ENCODE measurements around the gene FAM98C. TPM values are rescaled to one million over a fixed set of nuclear protein-coding genes. Genes with fewer than 3 reads are reported as not detected.

FAM98C gene
- total RNA-seq, 1 donor from 2014 or later: 5.8 TPM

GRCh38 chr19:38391911-38392464, 10.9 kb upstream of the FAM98C start:
- no peak overlapping the region for H3K4me3 Mint-ChIP-seq (ENCODE audit: unreplicated experiment)
- peaks cover 36% of the 10 kb centered on the region for H3K27me3 Mint-ChIP-seq (ENCODE audit: unreplicated experiment)
- H3K4me1 Mint-ChIP-seq (ENCODE audit: low read depth, unreplicated experiment): peaks cover 2% of the 10 kb centered on the region
- peaks cover 7% of the 10 kb centered on the region for H3K9me3 Mint-ChIP-seq (ENCODE audit: unreplicated experiment)
- peaks cover 14% of the 10 kb centered on the region for H3K36me3 Mint-ChIP-seq (ENCODE audit: unreplicated experiment)
- DNase-seq: no peak
- H3K27ac Mint-ChIP-seq (ENCODE audit: unreplicated experiment): no peak overlapping the region
- TF ChIP-seq, protein P1, sequence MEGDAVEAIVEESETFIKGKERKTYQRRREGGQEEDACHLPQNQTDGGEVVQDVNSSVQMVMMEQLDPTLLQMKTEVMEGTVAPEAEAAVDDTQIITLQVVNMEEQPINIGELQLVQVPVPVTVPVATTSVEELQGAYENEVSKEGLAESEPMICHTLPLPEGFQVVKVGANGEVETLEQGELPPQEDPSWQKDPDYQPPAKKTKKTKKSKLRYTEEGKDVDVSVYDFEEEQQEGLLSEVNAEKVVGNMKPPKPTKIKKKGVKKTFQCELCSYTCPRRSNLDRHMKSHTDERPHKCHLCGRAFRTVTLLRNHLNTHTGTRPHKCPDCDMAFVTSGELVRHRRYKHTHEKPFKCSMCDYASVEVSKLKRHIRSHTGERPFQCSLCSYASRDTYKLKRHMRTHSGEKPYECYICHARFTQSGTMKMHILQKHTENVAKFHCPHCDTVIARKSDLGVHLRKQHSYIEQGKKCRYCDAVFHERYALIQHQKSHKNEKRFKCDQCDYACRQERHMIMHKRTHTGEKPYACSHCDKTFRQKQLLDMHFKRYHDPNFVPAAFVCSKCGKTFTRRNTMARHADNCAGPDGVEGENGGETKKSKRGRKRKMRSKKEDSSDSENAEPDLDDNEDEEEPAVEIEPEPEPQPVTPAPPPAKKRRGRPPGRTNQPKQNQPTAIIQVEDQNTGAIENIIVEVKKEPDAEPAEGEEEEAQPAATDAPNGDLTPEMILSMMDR (IDR thresholded peaks at IDR 0.05; ENCODE audit: partially characterized antibody, unreplicated experiment): no peak

DNA sequence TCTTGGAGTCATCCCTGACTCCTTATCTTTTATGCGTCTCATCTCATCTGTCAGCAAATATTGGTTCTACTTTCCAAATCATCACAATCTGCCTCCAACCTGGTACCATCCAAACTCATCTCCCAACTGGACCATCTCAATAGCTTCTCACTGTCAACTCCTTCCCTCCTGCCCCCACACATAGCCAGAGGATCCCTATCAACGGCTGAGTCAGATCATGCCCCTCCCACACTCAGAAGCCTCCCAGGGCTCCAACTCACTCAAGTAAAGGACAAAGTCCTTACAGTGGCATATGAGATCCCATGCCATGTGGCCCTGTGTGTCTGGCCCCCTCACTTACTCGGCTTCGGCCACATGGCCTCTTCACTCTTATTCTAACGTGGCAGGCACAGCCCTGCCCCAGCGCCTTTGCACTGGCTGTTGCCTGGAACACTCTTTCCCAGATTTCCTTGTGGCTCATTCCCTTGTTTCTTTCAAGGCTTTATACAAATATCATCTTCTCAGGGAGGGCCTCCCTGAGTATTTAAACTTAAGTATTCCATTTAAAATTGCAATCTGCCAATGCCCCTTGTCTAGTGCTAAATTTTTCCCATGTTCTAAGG, 10.1 kb upstream of the FAM98C start:
- Mint-ChIP-seq H3K27ac (ENCODE audit: unreplicated experiment) (no peak overlapping the region), H3K4me3 (ENCODE audit: unreplicated experiment) (no peak overlapping the region), H3K27me3 (ENCODE audit: unreplicated experiment) (peaks cover 36% of the 10 kb centered on the region), H3K36me3 (ENCODE audit: unreplicated experiment) (peaks cover 14% of the 10 kb centered on the region), H3K9me3 (ENCODE audit: unreplicated experiment) (peaks cover 7% of the 10 kb centered on the region), H3K4me1 (ENCODE audit: low read depth, unreplicated experiment) (peaks cover 2% of the 10 kb centered on the region)
- DNase-seq: no peak
- TF ChIP-seq, protein P1 (IDR thresholded peaks at IDR 0.05; ENCODE audit: partially characterized antibody, unreplicated experiment): no peak

- peak; percentile 75 for DNase-seq
- H3K4me1 Mint-ChIP-seq (ENCODE audit: low read depth, unreplicated experiment): peaks cover 3% of the 10 kb centered on the region
- H3K4me3 Mint-ChIP-seq (ENCODE audit: unreplicated experiment): peak overlapping the region; percentile 79
- peaks cover 14% of the 10 kb centered on the region for H3K36me3 Mint-ChIP-seq (ENCODE audit: unreplicated experiment)
- H3K9me3 Mint-ChIP-seq (ENCODE audit: unreplicated experiment): peaks cover 7% of the 10 kb centered on the region
- H3K27me3 Mint-ChIP-seq (ENCODE audit: unreplicated experiment): peaks cover 35% of the 10 kb centered on the region
- TF ChIP-seq, protein P1 (IDR thresholded peaks at IDR 0.05; ENCODE audit: partially characterized antibody, unreplicated experiment): no peak
- H3K27ac Mint-ChIP-seq (ENCODE audit: unreplicated experiment): no peak overlapping the region
Observed at GRCh38 chr19:38394488-38394887, 8.4 kb upstream of the FAM98C start.

- Mint-ChIP-seq H3K27me3 (ENCODE audit: unreplicated experiment) (peaks cover 37% of the 10 kb centered on the region), H3K9me3 (ENCODE audit: unreplicated experiment) (peaks cover 6% of the 10 kb centered on the region), H3K4me3 (ENCODE audit: unreplicated experiment) (no peak overlapping the region), H3K36me3 (ENCODE audit: unreplicated experiment) (peaks cover 14% of the 10 kb centered on the region), H3K4me1 (ENCODE audit: low read depth, unreplicated experiment) (peaks cover 4% of the 10 kb centered on the region), H3K27ac (ENCODE audit: unreplicated experiment) (no peak overlapping the region)
- TF ChIP-seq, protein P1 (IDR thresholded peaks at IDR 0.05; ENCODE audit: partially characterized antibody, unreplicated experiment): no peak
- DNase-seq: peak; percentile 41
Observed at GRCh38 chr19:38395381-38396114, 7.3 kb upstream of the FAM98C start.

DNA sequence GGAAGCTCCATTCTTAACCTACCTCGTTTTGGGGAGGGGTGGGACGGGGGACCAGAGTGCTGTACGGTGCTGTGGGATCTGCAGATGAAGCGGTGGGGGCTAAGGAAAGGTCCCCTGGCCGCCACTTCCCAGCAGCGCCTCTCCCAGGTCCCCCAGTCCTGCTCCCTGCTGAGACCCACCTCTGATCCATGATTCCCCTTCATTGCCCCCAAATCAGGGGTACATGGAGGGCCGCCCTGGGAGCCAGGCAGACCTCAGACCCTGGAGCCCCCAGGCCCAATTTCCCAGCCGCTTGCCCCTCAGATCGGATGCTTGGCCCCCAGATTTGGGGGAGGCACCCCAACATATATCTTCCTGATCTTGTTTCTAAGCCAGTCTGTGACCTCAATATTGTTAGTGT, 3.8 kb upstream of the FAM98C start:
- no peak for DNase-seq
- H3K4me1 Mint-ChIP-seq (ENCODE audit: low read depth, unreplicated experiment): peaks cover 2% of the 10 kb centered on the region
- H3K27ac Mint-ChIP-seq (ENCODE audit: unreplicated experiment): no peak overlapping the region
- H3K9me3 Mint-ChIP-seq (ENCODE audit: unreplicated experiment): peaks cover 8% of the 10 kb centered on the region
- H3K4me3 Mint-ChIP-seq (ENCODE audit: unreplicated experiment): no peak overlapping the region
- H3K27me3 Mint-ChIP-seq (ENCODE audit: unreplicated experiment): peaks cover 25% of the 10 kb centered on the region
- peaks cover 7% of the 10 kb centered on the region for H3K36me3 Mint-ChIP-seq (ENCODE audit: unreplicated experiment)
- TF ChIP-seq, protein P1 (IDR thresholded peaks at IDR 0.05; ENCODE audit: partially characterized antibody, unreplicated experiment): no peak

Measured in glutamatergic neuron (in vitro differentiated cells).